Neutrophil (primary cell): Measurements from ENCODE around the gene GUCA1C.

Source experiments
- H3K27ac ChIP-seq: fragments of 200-600 bp; sonication (generic); 2 replicates; pipeline ENCODE4 v1.5.1; 2016; ENCODE audit warnings: mild to moderate bottlenecking, moderate library complexity
- H3K27me3 ChIP-seq: fragments of 200-600 bp; sonication (generic); 2 replicates; pipeline ENCODE4 v1.6.0; 2016; ENCODE audit warnings: mild to moderate bottlenecking
- H3K36me3 ChIP-seq: fragments of 200-600 bp; sonication (generic); 2 replicates; pipeline ENCODE4 v1.5.1; 2017
- H3K4me1 ChIP-seq, 2 experiments: fragments of 200-600 bp in 1 of 2; sonication (generic) in 1 of 2; 1 replicate in 1 of 2; 2 replicates in 1 of 2; pipeline versions ENCODE4 v1.5.1 to v1.6.1; 2013 to 2016; ENCODE audit warnings: low read depth in 1 of 2, low read length in 1 of 2, mild to moderate bottlenecking in 1 of 2, moderate library complexity in 1 of 2; ENCODE audit not compliant: control insufficient read depth in 1 of 2, insufficient read depth in 1 of 2
- H3K4me3 ChIP-seq, 2 experiments: fragments of 200-600 bp in 1 of 2; sonication (generic) in 1 of 2; 1 replicate in 1 of 2; 2 replicates in 1 of 2; pipeline ENCODE4 v1.5.1; 2013 to 2016; ENCODE audit warnings: low read depth in 1 of 2, low read length in 1 of 2, mild to moderate bottlenecking in 1 of 2, moderate library complexity in 1 of 2
- H3K9me3 ChIP-seq: fragments of 200-600 bp; sonication (generic); 2 replicates; pipeline ENCODE4 v1.5.1; 2016
- TF ChIP-seq, protein P1 (sequence below): fragments of 200-600 bp; sonication (generic); IDR thresholded peaks from 2 replicates; pipeline ENCODE4 v1.5.1; 2016; ENCODE audit warnings: antibody characterized with exemption

Gene GUCA1C

DNA sequence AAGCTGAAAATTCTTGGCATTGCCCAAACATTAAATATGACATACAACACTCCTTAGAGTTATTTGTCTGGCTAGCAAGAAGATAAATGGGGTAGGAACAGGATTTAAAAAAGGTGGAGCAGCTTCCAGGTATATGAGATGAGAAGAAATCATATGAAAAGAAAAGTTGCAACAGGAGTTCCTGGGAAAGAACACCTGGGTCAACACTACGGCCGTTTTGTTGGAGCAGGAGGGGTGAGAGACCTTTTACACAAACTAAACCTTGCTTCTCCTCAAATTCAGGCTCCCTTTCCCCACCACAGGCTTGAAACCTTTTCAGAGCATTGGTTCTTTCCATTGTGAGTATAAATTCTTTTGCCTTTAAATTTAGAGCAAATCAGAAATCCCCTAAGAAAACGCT is 18.8 kb upstream of the GUCA1C start:
- Histone ChIP-seq H3K27me3 (no peaks in the 10 kb centered on the region), H3K9me3 (no peaks in the 10 kb centered on the region), H3K36me3 (no peaks in the 10 kb centered on the region), H3K27ac (no peak overlapping the region), H3K4me3 (no peak overlapping the region), H3K4me1 (no peaks in the 10 kb centered on the region)
- TF ChIP-seq, protein P1, sequence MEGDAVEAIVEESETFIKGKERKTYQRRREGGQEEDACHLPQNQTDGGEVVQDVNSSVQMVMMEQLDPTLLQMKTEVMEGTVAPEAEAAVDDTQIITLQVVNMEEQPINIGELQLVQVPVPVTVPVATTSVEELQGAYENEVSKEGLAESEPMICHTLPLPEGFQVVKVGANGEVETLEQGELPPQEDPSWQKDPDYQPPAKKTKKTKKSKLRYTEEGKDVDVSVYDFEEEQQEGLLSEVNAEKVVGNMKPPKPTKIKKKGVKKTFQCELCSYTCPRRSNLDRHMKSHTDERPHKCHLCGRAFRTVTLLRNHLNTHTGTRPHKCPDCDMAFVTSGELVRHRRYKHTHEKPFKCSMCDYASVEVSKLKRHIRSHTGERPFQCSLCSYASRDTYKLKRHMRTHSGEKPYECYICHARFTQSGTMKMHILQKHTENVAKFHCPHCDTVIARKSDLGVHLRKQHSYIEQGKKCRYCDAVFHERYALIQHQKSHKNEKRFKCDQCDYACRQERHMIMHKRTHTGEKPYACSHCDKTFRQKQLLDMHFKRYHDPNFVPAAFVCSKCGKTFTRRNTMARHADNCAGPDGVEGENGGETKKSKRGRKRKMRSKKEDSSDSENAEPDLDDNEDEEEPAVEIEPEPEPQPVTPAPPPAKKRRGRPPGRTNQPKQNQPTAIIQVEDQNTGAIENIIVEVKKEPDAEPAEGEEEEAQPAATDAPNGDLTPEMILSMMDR, result no peak

DNA sequence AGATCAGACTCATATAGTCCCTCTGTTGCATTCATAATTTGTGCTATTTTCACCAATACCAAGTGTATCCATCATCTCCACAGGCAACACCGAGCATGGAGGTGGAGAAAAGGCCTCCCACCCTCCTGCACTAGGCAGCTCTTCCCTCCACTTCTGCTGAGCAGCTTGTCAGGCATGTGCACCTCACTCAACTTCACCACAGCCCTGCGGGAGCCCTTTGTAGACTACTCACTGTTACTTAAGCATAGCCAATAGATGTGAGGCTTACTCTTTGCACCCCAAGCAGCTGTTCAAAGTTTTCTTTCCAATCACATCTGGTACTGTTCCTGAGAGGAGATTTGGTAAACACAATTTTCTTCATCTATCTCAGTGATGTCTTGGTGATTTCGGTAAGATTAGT is 16.9 kb upstream of the GUCA1C start:
- H3K4me1 ChIP-seq, result no peaks in the 10 kb centered on the region

DNA sequence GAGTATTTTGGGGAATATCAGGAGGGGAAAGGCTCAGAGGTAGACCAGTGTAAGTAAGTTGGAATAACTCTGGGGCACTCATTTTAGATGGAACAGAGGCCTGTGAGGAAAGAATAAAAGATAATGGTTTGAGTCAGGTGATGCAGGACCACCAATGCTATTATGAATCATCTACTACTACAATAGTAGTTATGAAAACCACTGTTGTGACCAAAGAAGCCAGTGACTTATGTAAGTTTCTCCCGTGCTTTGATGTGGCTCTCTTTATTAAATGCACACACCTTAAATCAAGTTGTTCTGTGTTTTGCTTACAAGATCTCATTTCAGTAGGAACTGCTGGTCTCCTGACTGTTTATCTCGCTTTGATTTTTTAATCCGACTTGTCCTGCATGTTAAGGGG is 13.1 kb upstream of the GUCA1C start:
- TF ChIP-seq, protein P1, result no peak
- Histone ChIP-seq H3K27me3 (no peaks in the 10 kb centered on the region), H3K9me3 (no peaks in the 10 kb centered on the region), H3K4me1 (no peaks in the 10 kb centered on the region), H3K36me3 (no peaks in the 10 kb centered on the region), H3K27ac (no peak overlapping the region), H3K4me3 (no peak overlapping the region)

More for the DNA sequence above, 16.9 kb upstream of the GUCA1C start:
- no peaks in the 10 kb centered on the region for H3K36me3 ChIP-seq
- no peaks in the 10 kb centered on the region for H3K9me3 ChIP-seq
- TF ChIP-seq, protein P1, result no peak
- no peak overlapping the region for H3K27ac ChIP-seq
- H3K27me3 ChIP-seq, result no peaks in the 10 kb centered on the region
- H3K4me3 ChIP-seq, result no peak overlapping the region

DNA sequence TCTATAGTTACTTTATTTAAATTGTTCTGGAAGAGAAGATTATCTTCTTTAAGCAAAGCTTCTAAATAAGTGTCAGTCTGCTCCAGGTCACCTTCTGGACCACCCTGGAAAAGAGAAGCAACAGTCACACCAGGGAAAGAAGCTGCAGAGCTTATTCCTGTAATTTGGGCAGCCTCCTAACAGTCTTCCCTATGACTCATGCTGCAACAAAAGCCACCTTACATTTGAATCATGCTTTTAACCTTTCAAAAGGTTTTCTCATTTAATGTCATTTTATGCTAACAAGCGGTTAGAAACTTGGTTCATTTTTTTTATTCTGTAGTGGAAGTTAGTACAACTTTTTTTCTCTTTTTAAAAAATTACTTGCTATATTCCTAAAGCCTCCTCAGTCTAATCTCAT is 5.3 kb upstream of the GUCA1C start:
- no peak overlapping the region for H3K4me3 ChIP-seq
- no peaks in the 10 kb centered on the region for H3K36me3 ChIP-seq
- TF ChIP-seq, protein P1, result no peak
- H3K4me1 ChIP-seq, result no peaks in the 10 kb centered on the region
- no peaks in the 10 kb centered on the region for H3K27me3 ChIP-seq
- no peaks in the 10 kb centered on the region for H3K9me3 ChIP-seq
- no peak overlapping the region for H3K27ac ChIP-seq

DNA sequence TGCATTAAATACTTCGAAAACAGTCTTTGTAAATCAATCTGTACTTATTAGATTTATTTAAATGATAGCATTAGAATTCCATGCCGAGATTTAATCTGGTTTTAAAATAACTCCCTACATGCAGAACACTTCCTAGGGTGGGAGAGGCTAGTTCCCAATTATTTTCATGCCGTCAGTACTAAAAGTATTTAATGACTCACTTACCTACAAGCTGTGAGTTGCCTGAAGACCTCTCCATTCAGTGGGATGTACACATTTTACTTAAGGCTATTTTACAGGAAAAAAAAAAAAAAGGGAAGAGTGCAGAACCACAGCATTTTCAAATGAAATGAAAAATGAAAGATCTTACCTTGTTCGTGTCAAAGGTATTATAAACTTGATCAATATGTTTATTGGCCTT is 469 bp downstream of the GUCA1C start:
- H3K4me1 ChIP-seq, result no peaks in the 10 kb centered on the region
- no peak overlapping the region for H3K4me3 ChIP-seq

More for the DNA sequence above, 469 bp downstream of the GUCA1C start:
- H3K36me3 ChIP-seq, result no peaks in the 10 kb centered on the region
- H3K27me3 ChIP-seq, result no peaks in the 10 kb centered on the region
- TF ChIP-seq, protein P1, result no peak
- H3K27ac ChIP-seq, result no peak overlapping the region
- no peaks in the 10 kb centered on the region for H3K9me3 ChIP-seq
